Measurements from ENCODE around the gene RBP2. TPM values are rescaled to one million over a fixed set of nuclear protein-coding genes. Genes with fewer than 3 reads are reported as not detected.

Gene RBP2
- total and polyA plus RNA-seq, 2 of the 8 experiments (the other 6 are each of a cell fraction or from before 2014, with no cell fraction given): not detected

- Histone ChIP-seq H3K4ac (replicated peaks; ENCODE audit: insufficient read length, low read depth, low read length) (no peak overlapping the region), H3K18ac (ENCODE audit: extremely low read depth, low read length) (no peak overlapping the region), H3K36me3 (ENCODE audit: control insufficient read depth in 2 of 4, insufficient read depth in 4 of 4, low read length in 3 of 4) (no peaks in the 10 kb centered on the region), H2BK5ac (ENCODE audit: low read depth, low read length) (no peak overlapping the region), H2AK5ac (ENCODE audit: low read depth, low read length) (no peak overlapping the region), H3K23me2 (ENCODE audit: low read depth, low read length) (no peaks in the 10 kb centered on the region), H2BK12ac (ENCODE audit: low read depth, low read length) (no peak overlapping the region), H3K4me2 (ENCODE audit: insufficient read depth in 1 of 2, low read depth in 2 of 2, low read length in 2 of 2) (no peak overlapping the region), H3K4me3 (ENCODE audit: extremely low read depth in 1 of 4, insufficient read depth in 2 of 4, low read depth in 3 of 4, low read length in 4 of 4) (no peak overlapping the region), H4K91ac (replicated peaks; ENCODE audit: insufficient read length, low read length) (no peak overlapping the region), H3K56ac (replicated peaks; ENCODE audit: insufficient read length, low read depth, low read length) (no peak overlapping the region), H3K4me1 (replicated peaks in 1 of 4; ENCODE audit: control insufficient read depth in 3 of 4, insufficient read depth in 4 of 4, low read length in 3 of 4) (no peaks in the 10 kb centered on the region), H3K9ac (replicated peaks in 1 of 4; ENCODE audit: extremely low read depth in 1 of 4, low read depth in 3 of 4, low read length in 3 of 4) (no peak overlapping the region), H2BK20ac (ENCODE audit: low read length) (no peak overlapping the region), H2AFZ (ENCODE audit: low read length) (no peak overlapping the region), H3K79me2 (ENCODE audit: control insufficient read depth in 1 of 2, insufficient read depth in 2 of 2, low read length in 2 of 2) (no peaks in the 10 kb centered on the region), H3K9me3 (ENCODE audit: insufficient read depth in 2 of 2, low read depth in 1 of 2, low read length in 1 of 2) (no peaks in the 10 kb centered on the region), H4K5ac (ENCODE audit: insufficient read length, low read depth, low read length) (no peak overlapping the region), H3K79me1 (ENCODE audit: low read depth, low read length) (no peaks in the 10 kb centered on the region; the same call in 1 of the 2 replicates), H3K27me3 (replicated peaks in 1 of 4; ENCODE audit: control insufficient read depth in 3 of 4, extremely low read depth in 1 of 4, insufficient read depth in 3 of 4, low read length in 3 of 4) (no peaks in the 10 kb centered on the region), H3K14ac (ENCODE audit: insufficient read length) (no peak overlapping the region), H2BK15ac (ENCODE audit: low read length) (no peak overlapping the region), H2BK120ac (replicated peaks; ENCODE audit: low read depth, low read length) (no peak overlapping the region), H4K20me1 (replicated peaks in 1 of 2; ENCODE audit: control insufficient read depth in 1 of 2, insufficient read depth in 2 of 2, low read length in 2 of 2) (no peaks in the 10 kb centered on the region), H4K8ac (ENCODE audit: extremely low read depth, insufficient read depth, low read length) (no peak overlapping the region; the same call in 1 of the 2 replicates), H3K27ac (ENCODE audit: low read depth, low read length) (no peak overlapping the region), H3K23ac (ENCODE audit: insufficient read length) (no peak overlapping the region)
- DNase-seq (ENCODE audit: low read depth in 1 of 2, low spot score in 2 of 2): no peak
- 95% methylated on average over 2 of the region's 2 CpGs; no CpG with 5 or more reads in 1 of the 2 experiments for WGBS, 2 experiments (ENCODE audit: extremely low coverage in 1 of 2, insufficient coverage in 1 of 2, insufficient read length in 1 of 2, insufficient replicate concordance in 2 of 2, low coverage in 1 of 2, low lambda C conversion rate in 2 of 2, missing lambda C conversion rate in 1 of 2)
- no peak for FAIRE-seq
- ChIA-PET POLR2A (ENCODE audit: partially characterized antibody) (no interaction called here), CTCF (ENCODE audit: partially characterized antibody) (interaction anchor here (1.1 kb wide), 1 partner anchor 12 kb away, joined by 5 read pairs; no protein-coding TSS in a partner anchor)
- TF ChIP-seq E2F6 (IDR thresholded peaks at IDR 0.05): no peak
- no peak for TF ChIP-seq POLR2AphosphoS5 (IDR thresholded peaks at IDR 0.05; ENCODE audit: low read depth, low read length)
- TF ChIP-seq ATF3 (IDR thresholded peaks at IDR 0.05; ENCODE audit: insufficient read depth, low read depth, low read length): no peak
- TF ChIP-seq GABPA (IDR thresholded peaks at IDR 0.05; ENCODE audit: borderline replicate concordance, insufficient read depth, low read length): no peak
- no peak for TF ChIP-seq EZH2 (IDR thresholded peaks at IDR 0.05; ENCODE audit: low read depth, low read length, severe bottlenecking)
- no peak for TF ChIP-seq MAX (IDR thresholded peaks at IDR 0.05)
- TF ChIP-seq CREB1 (IDR thresholded peaks at IDR 0.05): no peak
- TF ChIP-seq GTF2F1 (IDR thresholded peaks at IDR 0.05; ENCODE audit: borderline replicate concordance, low read depth, low read length): no peak
- no peak for TF ChIP-seq TAF1 (IDR thresholded peaks at IDR 0.05; ENCODE audit: low read depth, low read length)
- TF ChIP-seq TAF7 (optimal IDR thresholded peaks at IDR 0.05; ENCODE audit: borderline replicate concordance, low read depth, low read length): no peak
- TF ChIP-seq EP300 (IDR thresholded peaks at IDR 0.05; ENCODE audit: borderline replicate concordance in 1 of 2, low read depth in 2 of 2, low read length in 2 of 2): no peak
- TF ChIP-seq ZNF274 (IDR thresholded peaks at IDR 0.05; ENCODE audit: borderline replicate concordance, extremely low read depth, low read length): no peak
Observed at GRCh38 chr3:139414608-139415224, 61.6 kb downstream of the RBP2 start.
